Stimulated activated CD8-positive, alpha-beta memory T cell treated with anti-CD3 and anti-CD28 coated beads, Interleukin-15, amount 100 ng/mL, for 1 hour (primary cell): ENCODE measurements around the gene CYTIP.

Source experiments
- DNase-seq: peaks from one replicate; pipeline ENCODE4 v3.0.0-alpha.2; 2020; ENCODE audit warnings: low read depth

CYTIP gene

GRCh38 chr2:157443795-157444640, at the start of gene CYTIP:
Gene CYTIP, minus strand, starts transcription at chr2:157444089. Its CDS starts 69 bp downstream, at chr2:157444020.
- DNase-seq: no peak

DNA sequence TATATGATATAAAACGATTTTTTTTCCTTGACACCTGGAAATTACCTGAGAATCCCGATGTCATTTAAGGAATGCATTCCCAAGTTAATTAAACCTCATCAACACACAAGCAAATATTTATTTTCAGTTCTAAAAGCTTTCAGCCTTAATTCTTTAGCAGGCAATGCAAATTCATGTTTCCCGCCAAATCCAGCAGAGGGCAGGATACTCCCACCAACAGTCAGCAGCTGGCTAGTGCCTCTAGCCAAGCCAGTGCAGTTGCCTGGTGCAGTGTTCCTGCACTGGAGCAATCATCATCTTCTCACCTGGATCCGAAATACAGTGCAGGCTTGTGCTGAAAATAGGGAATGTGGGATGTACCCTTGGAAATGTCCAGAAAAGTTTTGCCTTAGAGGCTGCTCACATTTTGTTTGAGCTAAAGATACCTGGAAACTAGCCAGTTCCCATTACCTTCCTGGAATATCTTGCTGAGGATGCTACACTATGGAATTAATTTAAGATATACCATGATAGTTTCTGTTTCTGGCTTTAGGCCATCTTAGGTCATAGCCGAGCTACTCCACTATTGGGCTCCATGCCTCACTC, 48.4 kb upstream of the CYTIP start:
- DNase-seq: peak; percentile 45

DNA sequence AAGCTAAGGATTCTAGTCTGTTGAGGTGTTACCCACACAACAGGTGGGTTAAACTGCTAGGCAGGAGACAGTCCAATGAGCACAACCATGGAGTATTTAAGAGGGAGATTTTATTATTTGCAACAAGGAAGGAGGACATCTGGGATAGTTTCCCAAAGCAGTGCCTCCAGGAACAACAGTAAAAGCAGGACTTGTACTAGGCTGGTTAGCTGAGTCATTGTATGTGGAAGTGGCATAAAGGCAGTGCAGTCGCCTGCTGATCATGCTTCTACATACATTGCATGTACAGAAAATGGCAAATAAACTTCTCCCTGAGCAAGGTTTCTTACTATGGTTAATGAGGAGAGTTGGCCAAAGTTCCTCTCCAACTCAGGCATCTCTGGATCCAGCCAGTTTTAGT, 46.1 kb upstream of the CYTIP start:
- DNase-seq: no peak

GRCh38 chr2:157488877-157489276, 45.0 kb upstream of the CYTIP start:
- no peak for DNase-seq

DNA sequence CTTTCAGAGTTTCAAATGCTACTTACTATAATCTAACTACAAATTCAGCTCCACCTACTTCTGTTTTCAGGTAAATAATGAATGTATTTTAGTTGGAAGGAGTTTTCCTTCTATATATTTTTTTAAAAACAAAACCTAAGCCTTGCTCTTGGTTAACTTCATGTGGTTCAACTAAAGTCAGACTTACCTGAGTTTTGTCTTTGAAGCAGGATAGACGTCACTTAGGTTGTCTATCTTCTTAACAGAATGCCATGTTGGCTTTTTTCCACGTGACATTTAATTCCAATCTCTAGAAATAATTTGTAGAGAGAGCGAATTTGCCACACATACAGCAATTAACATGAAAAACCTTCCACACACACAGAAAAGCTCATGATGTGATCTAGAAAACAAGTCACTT, 43.9 kb upstream of the CYTIP start:
- no peak for DNase-seq

DNA sequence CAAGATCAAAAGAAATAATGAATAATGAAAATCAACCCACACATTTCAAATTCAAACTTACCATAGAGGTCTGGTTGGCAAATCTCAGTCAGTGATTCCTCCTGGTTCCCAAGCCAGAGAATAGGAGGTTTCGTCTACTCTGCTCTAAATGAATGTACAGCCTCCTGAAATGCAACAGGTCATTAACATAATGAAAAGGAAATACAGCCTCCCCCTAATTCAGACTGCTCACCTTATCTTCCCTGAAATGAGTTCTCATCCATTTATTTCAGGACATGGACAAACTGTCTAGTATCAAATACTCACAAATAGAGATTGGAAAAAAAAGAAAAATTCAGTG, 43.4 kb upstream of the CYTIP start:
- DNase-seq: no peak

DNA sequence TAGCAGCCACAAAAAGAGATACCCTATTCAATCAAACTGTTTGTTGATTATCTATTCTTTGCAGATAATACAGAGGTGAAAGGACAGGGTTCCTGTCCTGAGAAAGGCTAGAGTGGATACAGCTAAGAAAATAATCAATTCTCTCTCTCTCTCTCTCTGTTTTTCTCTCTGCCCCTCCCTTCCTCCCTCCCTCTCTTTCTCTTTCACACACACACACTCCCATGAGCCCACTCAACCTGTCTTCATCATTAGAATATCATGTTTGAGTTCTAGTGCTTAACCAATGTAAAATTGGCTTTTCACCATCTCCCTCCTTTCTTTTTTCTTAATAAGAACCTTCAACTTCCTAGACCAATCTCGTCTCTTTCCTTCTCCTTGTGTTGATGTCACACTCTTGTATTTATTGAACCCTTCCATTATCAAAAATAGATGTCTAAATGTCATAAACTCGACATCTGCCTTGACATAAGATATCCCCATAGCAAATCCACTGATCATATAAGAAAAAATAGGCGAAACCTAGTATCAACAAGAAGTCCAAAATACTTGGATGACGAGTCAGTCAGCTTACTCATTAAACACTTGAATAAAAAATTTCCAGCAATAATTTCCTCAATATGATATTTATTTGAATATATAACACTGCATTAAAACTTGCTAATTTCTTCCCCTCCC, 42.8 kb upstream of the CYTIP start:
- no peak for DNase-seq

GRCh38 chr2:157480182-157480961, 36.5 kb upstream of the CYTIP start:
- no peak for DNase-seq

- DNase-seq: no peak
These were observed 35.5 kb upstream of the CYTIP start for GRCh38 chr2:157479081-157480027.

- no peak for DNase-seq
These were observed 34.0 kb upstream of the CYTIP start for GRCh38 chr2:157477919-157478318.

GRCh38 chr2:157476953-157477709, 33.2 kb upstream of the CYTIP start:
- DNase-seq: no peak

DNA sequence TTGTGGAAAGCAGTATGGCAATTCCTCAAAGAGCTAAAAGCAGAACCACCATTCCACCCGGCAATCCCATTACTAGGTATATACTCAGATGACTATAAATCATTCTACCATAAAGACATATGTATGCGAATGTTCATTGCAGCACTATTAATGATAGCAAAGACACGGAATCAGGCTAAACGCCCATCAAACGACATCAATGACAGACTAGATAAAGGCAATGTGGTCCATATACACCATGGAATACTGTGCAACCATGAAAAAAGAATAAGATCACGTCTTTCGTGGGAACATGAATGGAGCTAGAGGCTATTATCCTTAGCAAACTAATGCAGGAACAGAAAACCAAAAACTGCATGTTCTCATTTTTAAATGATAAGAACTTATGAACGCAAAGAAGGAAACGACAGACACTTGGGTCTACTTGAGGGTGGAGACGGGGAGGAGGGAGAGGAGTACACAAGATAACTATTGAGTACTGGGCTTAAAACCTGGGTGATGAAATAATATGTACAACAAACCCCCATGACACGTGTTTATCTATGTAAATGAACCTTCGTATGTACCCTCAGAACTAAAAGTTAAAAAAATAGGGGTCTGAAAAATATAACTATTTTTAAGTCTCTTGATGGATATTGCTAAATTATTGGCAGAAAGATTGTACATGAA, 32.0 kb upstream of the CYTIP start:
- no peak for DNase-seq

DNA sequence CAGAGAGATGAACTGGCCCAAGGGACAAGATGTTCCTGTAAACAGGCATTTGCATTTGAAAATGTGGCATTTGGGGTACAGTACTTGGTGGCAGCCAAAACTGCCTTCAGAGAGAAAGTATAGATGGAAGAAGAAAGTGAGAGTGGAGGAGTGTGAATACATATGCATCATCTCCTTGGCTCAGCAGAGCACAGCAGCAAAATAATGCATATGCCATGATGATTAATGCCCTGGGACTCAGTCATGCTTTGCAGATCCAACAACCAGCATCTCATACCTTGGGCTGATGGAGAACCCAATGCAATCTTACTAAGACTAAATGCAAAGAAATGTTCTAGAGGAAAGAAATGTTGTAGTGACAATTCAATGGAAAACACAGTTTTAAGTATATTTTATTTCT, 29.7 kb upstream of the CYTIP start:
- DNase-seq: no peak

DNA sequence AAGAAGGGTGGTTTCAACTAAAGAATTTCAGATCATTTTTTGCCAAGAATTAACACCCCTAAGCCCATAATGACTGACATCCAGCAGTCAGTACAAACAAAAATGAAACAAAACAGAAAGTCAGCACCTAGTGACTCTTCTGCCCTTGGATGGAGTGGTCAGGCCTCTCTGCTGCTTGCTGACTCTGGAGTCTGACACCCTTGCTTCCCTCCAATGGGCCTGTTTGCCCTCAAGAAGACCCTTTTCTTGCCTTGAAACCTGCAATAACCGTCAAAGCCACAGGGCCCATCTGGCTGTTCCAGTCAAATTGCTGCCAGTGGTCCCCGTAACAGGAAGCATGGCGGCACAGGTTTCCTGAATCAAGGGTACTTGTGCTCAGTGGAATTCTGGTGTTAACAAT, 27.2 kb upstream of the CYTIP start:
- DNase-seq: no peak

- DNase-seq: no peak
These were observed 26.4 kb upstream of the CYTIP start for GRCh38 chr2:157470321-157470720.

GRCh38 chr2:157469726-157470125, 25.8 kb upstream of the CYTIP start:
- DNase-seq: no peak

DNA sequence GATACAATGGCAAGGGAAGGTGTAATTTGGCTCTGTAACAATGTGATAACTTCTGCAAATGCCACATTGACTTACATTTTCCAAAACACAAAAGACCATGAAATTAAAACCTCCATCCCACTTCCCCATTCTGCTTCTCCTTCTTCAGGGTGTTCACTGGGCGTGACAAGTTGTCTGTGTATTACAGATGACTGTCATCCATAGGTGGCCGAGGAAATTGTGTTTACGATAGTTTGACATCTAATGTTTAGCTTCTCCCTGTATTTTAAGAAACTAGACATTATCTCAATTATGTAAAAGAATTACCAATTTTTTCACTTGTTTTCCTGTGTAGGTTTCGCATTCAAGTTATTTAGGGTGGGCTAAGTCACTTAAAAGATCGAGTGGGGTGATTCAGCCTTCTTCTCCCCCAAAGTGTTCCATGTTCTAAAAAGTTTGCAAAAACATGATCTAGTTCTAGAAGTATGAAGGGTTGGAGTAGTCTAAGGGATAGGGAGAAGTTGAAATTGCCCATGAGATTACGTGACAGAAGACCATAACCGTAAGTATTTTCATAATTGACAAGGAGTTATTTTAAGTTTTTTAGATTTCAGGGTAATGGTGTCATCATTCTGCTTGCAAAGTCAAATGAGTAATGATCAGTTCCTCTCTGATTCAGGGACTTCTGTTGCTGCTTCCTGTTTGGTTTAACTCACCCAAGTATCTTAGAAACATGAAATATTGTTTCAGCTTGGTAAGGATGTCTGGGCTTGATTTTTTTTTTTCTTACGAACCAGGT, 25.2 kb upstream of the CYTIP start:
- DNase-seq: no peak

GRCh38 chr2:157466764-157467163, 22.9 kb upstream of the CYTIP start:
- no peak for DNase-seq

- DNase-seq: no peak
These were observed 21.7 kb upstream of the CYTIP start for GRCh38 chr2:157465554-157465953.
